GM18870 (cell line): ENCODE results near the gene GRAMD1A.
"Not testable (repeated sequence)": the region's sequence is repeated elsewhere in the genome, so short reads cannot be mapped to it uniquely, and the experiment has no call there.

Experiments used
- ATAC-seq: cut with Tn5 transposase; IDR thresholded peaks from one replicate; pipeline ENCODE4 v1.9.1; 2021; ENCODE audit warnings: moderate library complexity; ENCODE audit not compliant: unreplicated experiment

Gene GRAMD1A

DNA sequence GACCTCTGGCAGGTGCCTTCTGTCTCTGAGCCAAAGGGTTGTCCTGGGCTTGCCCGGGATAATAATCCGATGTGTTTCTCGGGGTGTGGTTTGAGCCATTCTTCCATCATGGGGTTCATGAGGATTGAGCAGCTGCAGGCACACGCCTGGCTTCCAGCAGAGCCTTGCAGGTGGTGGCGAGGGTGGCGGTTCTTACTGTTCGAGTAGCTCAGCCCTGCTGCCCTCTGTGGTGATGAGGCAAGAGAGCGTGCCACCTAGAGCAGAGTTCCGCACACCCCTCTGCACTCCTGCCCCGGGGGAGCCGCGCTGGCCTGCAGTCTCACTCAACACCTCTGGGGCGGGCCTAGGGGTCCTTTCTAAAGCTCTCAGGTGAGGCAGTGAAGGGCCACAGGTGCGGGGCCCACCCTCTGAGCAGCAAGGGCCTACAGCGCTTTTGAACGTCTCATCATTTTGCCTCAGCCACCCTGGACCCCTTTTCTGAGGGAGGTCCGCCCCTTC lies 33.9 kb downstream of the GRAMD1A start:
- ATAC-seq = no peak

DNA sequence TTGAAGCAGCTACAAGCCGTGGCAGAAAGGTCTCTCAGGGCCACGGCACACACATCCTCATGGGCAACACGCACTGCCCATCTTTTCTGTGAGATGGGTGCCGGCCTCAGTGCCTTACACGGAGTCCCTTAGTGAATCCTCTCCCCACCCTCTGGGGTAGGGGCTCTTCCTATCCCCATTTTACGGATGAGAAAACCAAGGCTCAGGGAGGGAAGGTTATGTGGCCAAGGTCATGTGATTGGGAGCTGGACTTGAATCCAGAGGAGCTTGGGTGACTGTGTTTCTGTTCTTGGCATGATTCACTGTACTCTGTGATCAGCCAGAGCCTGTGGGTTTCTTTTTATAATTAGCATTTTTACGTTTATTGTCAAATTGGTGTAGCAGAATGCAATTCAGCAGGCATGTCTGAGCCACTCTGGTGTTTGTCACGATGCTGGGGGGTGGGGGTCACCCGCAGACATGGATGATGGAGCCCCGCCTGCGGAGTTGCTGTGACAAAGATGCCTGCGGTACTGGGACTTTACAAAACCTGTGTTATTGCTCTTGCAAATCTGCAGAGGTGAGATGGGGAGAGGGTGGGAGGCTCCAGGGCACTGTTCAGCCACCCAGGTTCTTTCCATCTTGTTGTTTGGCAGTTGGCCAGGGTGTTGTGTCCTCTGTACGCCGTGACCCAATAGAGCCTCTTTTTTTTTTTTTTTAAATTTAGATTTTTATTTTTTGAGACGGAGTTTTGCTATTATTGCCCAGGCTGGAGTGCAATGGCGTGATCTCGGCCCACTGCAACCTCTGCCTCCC lies 34.7 kb downstream of the GRAMD1A start:
- no peak for ATAC-seq

DNA sequence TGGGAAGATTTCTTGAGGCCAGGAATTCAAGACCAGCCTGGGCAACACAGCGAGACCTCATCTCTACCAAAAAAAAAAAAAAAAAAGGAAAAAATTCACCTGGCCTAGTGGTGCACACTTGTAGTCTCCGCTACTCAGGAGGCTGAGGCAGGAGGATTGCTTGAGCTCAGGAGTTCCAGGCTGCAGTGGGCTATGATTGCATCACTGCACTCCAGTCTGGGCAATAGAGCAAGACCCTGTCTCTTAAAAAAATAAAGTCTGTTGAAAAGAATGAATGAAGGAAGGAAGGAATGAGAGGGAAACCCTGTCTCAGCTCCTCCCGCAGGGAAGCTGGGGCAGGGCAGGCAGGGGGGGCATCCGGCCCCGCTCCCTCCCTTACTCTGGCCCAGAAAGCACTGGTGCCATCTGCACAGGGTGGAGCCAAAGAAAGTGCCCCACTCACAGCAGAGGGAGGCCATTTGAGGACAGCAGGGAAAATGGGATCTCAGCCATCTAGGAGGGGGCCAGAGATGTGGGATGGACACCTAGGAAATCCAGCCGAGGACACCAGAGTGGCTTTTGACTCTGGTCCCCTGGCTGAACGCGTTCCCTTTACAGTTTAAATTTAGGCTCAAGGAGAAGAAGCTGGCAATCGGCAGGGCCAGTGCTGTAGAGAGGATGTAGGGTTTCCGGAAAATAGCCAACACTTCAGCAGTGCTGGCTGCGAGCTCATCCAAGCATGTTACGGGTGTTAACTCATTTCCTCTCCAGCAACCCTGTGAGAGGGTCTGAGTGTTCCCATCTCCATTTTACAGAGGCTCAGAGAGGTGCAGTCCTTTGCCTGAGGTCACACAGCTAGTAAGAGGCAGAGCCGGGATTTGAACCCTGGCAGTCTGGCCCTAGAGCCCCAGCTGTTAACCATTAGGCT lies 37.8 kb downstream of the GRAMD1A start:
- ATAC-seq = no peak

DNA sequence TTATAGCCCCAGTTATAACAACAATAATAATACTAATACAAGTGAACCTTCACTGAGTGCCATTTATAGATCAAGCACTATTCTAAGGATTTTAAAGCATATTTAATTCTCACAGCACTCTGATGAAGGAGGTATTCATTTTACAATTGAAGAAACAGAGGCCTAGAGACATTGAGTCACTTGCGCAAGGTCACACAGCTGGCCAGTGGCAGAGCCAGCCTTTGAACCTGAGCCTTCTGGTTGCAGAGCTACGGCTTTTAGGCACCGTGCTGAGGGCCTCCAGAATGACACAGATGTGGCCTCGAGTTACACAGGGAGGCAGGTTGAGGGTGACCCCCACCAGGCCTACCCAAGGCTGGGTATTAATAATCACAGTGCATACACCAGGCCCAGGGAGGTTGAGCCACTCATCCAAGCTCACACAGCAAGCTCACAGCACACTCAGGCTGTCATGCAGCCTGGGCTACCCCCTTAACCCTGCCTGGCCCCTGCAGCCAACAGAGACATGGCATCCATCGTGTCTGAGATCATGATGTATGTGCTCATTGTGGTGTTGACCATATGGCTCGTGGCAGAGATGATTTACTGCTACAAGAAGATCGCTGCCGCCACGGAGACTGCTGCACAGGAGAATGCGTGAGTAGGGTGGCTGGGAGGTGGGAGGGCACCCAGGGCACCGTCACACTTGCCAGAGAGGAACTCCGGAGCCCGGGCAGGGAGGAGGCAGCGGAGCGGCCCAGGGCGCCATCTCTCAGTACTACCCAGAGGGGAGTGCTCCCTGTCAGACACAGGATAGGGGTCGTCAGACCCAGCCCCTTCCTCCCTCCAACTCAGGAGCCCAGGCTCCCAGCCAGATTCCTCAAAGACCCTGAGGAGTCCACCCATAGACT lies 38.7 kb downstream of the GRAMD1A start:
- ATAC-seq = no peak

DNA sequence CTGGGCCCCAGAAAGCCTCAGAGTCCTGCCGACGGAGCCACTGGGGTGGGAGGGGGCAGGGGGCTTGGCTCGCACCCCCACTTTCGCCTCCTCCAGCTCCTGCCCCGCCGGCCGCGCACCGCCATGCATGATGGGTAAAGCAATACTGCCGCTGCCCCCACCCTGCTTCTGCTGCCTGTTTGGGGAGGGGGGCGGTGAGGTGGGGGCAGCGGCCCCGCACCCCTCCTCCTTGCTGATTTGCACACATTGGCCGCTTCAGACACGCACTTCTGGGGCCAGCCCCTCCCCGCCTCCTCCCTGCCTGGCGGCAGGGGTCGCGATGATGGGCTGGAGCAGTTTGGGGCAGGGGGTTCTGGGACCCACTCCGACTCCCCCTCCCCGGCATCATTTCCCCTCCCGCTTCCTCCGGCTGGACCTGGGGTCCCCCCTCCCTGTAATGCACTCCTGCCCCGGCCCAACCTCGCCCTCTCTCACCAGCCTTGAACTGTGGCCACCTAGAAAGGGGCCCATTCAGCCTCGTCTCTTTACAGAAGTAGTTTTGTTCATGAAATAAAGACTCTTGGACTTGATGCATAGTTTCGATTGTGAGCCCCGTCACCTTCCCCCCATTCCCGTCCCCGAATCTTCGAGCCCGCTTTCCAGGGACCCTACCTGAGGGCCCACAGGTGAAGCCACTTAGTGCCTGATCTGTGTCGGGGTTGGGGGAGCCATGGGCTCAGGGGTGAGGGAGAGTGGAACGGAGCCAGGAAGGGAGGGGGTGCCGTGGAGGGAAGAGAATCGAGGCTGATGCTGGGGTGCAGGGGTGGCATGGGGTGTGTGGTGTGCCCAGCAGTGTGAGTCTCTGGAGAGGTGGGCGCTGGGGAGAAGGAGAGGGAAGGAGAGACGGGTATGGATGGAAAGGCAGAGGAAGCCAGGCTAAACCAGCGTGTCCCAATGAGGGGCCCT lies 40.0 kb downstream of the GRAMD1A start:
- no peak for ATAC-seq

DNA sequence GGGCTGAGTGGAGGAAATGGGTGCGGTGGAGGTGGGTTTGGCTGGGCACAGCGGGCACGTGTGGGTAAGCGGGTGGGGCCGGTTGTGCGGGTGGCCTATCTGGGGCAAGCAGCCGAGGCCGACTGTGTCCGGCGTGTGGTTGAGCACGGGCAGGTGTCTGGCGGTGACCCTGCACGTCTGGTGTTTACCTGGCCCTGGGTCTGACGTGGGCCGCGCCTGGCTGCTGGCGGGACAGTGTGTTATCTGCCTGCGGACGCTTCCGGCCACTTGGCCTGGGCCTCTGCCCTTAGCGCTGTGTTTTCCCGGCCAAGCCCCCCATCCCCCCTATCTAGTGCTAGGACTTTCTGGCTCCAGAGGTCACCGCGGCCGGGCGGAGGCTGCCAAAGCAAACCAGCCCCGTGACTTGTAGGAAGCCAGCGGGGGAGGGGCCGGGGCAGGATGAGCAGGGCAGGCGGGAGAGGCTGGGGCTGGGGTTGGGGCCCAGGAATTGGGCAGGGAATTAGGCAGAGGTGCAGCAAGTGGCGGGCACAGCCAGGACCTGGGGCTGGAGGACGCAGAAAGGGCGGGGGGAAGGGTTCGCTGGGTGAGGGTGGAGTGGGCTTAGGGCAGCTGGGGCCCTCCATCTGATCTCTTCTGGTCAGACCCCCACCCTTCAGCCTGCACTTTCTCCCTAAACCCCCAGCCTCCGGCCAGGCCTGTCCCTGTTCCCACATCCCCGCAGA lies 40.9 kb downstream of the GRAMD1A start:
- ATAC-seq = no peak

DNA sequence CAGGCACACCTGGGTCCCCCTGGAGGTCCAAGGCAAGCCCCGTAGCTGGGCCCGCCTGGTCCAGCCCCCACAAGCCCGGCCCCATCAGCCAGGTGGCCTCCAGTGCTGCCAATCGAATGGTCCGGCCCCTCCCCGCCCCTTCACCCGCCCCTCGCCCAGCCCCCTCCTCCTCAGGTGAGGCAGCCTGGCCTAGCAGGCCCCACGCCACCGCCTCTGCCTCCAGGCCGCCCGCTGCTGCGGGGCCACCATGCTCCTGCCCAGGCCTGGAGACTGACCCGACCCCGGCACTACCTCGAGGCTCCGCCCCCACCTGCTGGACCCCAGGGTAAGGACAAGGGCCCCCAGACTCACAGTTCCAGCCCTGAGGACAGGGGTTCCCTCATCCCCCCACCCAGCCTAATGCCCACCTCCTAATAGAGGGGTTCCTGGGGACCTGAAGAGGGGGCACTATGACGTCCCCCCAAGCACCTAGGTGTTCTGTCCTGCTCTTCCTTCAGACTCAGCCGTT lies 41.5 kb downstream of the GRAMD1A start, which contains the start of gene HPN:
Gene HPN (plus strand): TSS at position 174 of the 508 bp plus-strand sequence. CDS start 786 bp downstream, outside the sequence.
- ATAC-seq = no peak

DNA sequence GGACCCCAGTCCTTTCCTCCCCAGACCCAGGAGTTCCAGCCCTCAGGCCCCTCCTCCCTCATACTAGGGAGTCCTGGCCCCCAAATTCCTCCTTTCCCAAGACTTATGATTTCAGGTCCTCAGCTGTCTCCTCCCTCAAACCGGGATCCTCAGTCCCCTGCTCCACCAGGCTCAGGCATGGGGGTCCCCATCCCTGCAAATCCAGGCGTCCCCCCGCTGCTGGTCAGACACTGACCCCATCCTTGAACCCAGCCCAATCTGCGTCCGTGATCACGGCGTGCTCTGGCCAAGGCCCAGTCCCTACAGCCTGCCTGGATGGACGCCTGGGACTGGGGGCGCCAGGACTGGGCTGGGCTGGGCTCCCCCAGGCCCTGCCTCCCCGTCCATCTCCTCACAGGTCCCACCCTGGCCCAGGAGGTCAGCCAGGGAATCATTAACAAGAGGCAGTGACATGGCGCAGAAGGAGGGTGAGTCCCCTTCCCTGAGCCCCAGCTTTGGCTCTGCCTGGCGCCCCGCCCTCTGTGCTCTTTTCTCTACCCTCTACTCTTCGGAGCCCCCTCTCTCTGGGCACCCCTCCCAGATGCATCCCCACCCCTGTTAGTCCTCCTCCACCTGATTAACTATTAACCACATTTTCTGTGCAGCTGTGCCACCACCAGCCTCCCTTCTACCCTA lies 42.1 kb downstream of the GRAMD1A start:
- ATAC-seq = no peak

DNA sequence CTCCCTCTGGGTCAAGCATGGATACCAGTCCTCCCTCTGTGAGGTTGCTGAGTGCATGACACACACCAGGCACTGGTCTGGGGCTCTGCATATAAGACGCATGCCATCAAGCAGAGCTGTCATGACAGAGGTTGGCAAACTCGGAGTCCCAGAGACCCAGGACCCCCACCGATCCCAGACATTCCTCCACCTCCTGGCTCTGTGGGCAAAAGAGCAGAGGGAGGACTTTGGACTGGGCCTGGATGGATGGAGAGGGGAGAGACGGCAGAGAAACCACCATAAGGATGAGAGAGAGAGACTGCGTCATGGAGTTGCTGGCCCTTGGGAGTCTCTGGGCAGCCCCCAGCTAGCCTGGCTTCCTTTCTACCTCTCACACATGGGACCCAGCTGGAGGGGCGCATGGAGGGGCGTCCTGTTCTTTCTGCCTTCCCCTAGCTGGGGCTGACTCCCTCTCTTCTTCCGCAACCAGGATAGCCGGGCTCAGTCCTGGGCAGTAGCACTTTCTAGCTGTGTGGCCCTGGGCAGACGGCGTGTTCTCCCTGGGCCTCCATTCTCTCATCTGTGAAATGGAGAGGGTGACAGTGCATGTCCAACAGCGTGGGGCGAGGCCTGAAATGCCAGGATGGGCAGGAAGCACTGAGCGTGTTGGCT lies 43.0 kb downstream of the GRAMD1A start:
- no peak for ATAC-seq

DNA sequence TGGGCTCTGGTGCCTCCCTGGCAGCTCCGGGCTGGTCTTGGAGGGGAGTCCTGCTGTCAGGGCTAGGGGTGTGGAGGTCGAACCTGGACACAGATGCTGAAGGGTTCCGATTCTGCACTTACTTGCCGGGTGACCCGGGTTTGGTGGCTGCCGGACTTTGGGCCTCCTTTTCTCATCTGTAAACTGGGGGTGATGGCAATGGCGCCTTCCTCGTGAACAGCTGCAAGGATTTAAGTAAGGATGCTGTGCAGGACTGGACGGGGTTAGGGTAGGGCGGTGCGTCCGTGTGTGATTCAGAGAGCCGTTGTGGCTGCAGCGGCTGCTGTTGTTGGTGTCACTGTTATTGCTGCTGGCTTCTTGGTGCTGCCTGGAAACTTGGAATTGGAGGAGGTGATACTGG lies 43.8 kb downstream of the GRAMD1A start:
- ATAC-seq = no peak

DNA sequence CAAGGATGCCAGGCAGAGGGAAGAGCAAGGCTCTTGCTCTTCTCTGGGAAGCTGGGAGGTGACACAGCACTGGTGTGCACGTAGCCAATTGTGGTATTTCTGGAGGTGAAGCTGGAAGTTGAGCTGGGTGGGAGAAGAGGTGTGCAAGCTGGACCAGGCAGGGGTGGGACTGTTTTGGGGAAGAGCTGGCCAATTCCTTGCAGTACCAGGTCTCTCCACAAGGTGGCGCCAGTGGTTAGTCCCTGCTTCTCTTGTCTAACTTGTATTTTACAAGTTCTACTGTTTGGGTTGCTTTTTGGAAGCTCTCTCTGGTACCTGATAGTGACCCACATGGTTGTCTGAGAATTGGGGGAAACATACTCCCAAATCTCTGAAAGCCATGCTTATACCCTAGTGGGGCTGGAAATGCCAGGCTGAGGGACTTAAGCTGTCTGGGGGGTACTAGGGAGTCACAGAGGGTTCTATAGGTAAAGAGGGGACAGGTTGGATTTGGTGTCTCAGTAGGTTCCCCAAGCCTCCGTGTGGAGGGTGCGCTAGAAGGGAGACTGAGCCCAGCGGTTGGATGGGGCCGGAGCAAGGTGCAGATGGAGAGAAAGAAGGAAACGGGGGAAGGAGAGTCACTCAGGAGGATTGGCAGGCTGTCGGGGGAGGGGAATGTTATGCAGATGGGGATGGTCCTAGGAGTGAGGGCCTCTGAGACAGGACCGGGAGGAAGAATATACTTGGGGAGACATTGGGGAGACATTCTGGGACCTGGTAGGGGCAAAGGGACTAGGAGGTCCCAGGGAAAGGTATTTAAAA lies 44.4 kb downstream of the GRAMD1A start:
- no peak for ATAC-seq

DNA sequence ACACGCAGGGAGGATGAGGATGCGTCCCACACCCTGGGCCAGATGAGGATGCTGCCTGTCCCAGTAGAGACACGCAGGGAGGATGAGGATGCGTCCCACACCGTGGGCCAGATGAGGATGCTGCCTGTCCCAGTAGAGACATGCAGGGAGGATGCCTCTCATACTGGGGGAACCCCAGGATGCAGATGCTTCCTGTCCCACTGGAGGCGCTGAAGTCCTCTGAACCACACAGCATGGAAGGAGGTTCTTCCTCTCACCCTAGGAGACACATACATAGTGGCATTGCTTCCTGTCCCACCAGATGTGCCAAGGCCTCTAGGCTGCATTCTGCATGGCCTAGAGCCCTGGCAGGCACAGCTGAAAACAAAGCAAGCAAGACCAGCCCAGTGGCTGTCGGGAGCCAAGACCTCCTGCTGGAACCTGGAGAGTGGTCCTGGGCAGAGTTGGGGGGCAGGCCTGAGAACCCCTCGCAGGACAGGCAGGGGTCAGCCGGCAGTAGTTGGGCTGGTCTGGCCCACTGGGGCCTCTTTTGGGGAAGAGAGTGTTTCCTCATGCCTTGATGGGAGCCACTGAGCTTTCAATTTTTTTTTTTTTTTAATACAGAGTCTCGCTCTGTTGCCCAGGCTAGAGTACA lies 45.7 kb downstream of the GRAMD1A start:
- ATAC-seq = no peak

DNA sequence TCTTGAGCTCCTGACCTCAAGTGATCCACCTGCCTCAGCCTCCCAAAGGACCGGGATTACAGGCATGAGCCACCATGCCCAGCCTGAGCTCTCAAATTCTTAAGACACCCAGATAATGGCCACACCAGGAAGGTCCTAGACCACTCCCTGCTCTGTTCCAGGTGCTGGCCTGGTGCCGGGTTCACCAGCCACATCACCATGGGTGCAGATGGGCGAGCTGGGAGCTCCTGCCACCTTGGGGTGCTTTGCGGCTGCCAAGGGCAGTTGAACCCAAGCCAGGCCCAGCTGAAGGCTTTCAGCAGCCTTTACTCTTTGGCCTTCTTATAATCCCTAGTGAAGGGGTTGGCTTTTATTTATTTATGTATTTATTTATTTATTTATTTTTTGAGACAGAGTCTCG lies 46.3 kb downstream of the GRAMD1A start:
- ATAC-seq = no peak

DNA sequence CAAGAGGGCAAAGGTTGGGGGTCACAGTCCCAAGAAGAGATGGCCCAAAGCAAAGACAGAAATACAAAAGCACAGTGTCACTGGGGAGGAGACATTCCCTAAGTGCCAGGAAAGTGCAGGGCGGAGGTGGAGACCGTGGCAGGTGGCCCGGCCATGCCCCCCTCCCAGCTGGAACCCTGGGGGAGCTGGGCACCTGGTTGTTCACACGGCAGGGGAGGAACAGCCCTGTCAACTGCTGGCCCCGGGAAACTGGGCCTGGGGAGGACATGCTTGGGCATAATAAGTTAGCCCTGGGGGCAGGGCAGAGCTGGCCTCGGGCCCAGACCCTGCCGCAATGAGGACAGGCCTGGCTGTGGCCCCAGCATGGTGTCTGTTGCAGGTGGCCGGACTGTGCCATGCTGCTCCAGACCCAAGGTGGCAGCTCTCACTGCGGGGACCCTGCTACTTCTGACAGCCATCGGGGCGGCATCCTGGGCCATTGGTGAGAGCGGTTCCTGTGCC lies 48.8 kb downstream of the GRAMD1A start:
- no peak for ATAC-seq

DNA sequence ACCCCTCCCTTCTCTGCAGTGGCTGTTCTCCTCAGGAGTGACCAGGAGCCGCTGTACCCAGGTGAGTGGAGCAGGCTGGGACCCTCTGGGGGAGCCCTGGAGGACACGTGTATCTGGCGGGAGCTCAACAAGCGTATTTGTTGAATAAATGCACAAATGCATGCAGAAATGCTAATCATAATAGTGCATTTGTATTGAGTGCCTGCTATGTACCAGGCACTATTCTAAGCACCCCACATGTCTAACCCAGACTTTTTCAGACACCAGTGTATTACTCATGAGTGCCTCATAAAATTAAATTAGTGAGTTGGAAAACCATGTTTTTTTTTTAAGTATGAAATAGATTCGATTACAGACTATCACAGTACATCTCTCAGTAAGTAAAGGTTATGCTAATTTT lies 49.3 kb downstream of the GRAMD1A start:
- ATAC-seq = no peak

DNA sequence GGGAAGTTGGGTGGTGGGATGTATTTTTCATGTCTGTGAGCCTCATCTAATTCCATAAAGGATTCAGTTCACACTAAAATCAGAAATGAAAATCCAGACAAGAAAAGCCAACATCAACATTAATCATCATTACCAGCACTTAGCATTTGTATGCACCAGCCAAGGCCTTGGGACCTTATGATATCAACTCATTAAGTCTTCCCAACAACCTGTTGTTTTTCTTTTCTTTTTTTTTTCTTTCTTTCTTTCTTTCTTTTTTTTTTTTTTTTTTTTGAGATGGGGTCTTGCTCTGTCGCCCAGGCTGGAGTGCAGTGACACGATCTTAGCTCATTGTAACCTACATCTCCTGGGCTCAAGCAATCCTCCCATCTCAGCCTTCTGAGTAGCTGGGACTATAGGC lies 50.5 kb downstream of the GRAMD1A start:
- ATAC-seq = not testable (repeated sequence)
